ENCODE data around the gene DOHH. TPM values are rescaled to one million over a fixed set of nuclear protein-coding genes. Genes with fewer than 3 reads are reported as not detected.

Gene DOHH
- total RNA-seq, 1 experiment from 2014 or later: 24.9 TPM

DNA sequence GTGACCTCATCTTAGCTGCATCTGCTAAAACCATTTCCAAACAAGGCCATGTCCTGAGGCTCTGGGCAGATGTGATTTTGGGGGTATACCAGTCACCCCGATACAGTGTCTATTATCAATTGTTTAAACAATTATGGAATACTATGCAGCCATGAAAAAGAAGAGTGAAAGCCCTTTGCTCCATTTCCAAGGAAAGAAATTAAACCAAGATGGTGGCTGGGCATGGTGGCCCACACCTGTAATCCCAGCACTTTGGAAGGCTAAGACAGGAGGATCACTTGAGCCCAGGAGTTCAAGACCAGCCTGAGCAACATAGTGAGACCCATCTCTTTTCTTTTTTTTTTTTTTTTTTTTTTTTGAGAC is 39.3 kb upstream of the DOHH start:
- Histone ChIP-seq H3K36me3 (ENCODE audit: control insufficient read depth, insufficient read depth, low read length) (no peaks in the 10 kb centered on the region; the same call in 1 of the 2 replicates), H3K27me3 (ENCODE audit: control insufficient read depth, insufficient read depth, low read length) (no peaks in the 10 kb centered on the region), H3K4me1 (ENCODE audit: control insufficient read depth, insufficient read depth, low read length) (peaks cover 7% of the 10 kb centered on the region; the same call in 1 of the 2 replicates), H3K4me3 (ENCODE audit: low read depth in 2 of 2, low read length in 2 of 2) (no peak overlapping the region), H3K27ac (ENCODE audit: low read length) (no peak overlapping the region), H3K9me3 (ENCODE audit: control insufficient read depth, insufficient read depth, low read depth, low read length) (no peaks in the 10 kb centered on the region)
- BruUV-seq (replicated peaks): TSS peak; percentile 81
- intact Hi-C loops (cut with micrococcal nuclease; ENCODE audit: unreplicated experiment) (no loop called here), in situ Hi-C loops (cut with HindIII; ENCODE audit: low pct_unique_long_range_greater_than_20kb, low sequenced_read_pairs) (no loop called here)
- DNase-seq (ENCODE audit: low read depth, low spot score): no peak
- POLR2A ChIA-PET: no interaction called here
- TF ChIP-seq TCF7L2 (IDR thresholded peaks at IDR 0.05; ENCODE audit: low read depth, low read length) (no peak), POLR2AphosphoS5 (IDR thresholded peaks at IDR 0.05; ENCODE audit: low read depth, low read length) (no peak), SIN3A (IDR thresholded peaks at IDR 0.05; ENCODE audit: borderline replicate concordance, insufficient read depth, low read depth, low read length) (no peak)
- TF ChIP-seq, protein P1, sequence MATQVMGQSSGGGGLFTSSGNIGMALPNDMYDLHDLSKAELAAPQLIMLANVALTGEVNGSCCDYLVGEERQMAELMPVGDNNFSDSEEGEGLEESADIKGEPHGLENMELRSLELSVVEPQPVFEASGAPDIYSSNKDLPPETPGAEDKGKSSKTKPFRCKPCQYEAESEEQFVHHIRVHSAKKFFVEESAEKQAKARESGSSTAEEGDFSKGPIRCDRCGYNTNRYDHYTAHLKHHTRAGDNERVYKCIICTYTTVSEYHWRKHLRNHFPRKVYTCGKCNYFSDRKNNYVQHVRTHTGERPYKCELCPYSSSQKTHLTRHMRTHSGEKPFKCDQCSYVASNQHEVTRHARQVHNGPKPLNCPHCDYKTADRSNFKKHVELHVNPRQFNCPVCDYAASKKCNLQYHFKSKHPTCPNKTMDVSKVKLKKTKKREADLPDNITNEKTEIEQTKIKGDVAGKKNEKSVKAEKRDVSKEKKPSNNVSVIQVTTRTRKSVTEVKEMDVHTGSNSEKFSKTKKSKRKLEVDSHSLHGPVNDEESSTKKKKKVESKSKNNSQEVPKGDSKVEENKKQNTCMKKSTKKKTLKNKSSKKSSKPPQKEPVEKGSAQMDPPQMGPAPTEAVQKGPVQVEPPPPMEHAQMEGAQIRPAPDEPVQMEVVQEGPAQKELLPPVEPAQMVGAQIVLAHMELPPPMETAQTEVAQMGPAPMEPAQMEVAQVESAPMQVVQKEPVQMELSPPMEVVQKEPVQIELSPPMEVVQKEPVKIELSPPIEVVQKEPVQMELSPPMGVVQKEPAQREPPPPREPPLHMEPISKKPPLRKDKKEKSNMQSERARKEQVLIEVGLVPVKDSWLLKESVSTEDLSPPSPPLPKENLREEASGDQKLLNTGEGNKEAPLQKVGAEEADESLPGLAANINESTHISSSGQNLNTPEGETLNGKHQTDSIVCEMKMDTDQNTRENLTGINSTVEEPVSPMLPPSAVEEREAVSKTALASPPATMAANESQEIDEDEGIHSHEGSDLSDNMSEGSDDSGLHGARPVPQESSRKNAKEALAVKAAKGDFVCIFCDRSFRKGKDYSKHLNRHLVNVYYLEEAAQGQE (IDR thresholded peaks at IDR 0.05; ENCODE audit: insufficient read depth in 1 of 2, low read depth in 2 of 2, low read length in 1 of 2): no peak
- TF ChIP-seq, protein P2, sequence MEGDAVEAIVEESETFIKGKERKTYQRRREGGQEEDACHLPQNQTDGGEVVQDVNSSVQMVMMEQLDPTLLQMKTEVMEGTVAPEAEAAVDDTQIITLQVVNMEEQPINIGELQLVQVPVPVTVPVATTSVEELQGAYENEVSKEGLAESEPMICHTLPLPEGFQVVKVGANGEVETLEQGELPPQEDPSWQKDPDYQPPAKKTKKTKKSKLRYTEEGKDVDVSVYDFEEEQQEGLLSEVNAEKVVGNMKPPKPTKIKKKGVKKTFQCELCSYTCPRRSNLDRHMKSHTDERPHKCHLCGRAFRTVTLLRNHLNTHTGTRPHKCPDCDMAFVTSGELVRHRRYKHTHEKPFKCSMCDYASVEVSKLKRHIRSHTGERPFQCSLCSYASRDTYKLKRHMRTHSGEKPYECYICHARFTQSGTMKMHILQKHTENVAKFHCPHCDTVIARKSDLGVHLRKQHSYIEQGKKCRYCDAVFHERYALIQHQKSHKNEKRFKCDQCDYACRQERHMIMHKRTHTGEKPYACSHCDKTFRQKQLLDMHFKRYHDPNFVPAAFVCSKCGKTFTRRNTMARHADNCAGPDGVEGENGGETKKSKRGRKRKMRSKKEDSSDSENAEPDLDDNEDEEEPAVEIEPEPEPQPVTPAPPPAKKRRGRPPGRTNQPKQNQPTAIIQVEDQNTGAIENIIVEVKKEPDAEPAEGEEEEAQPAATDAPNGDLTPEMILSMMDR (IDR thresholded peaks at IDR 0.05): no peak
- CTCF ChIA-PET: no interaction called here
- ATAC-seq: no peak

DNA sequence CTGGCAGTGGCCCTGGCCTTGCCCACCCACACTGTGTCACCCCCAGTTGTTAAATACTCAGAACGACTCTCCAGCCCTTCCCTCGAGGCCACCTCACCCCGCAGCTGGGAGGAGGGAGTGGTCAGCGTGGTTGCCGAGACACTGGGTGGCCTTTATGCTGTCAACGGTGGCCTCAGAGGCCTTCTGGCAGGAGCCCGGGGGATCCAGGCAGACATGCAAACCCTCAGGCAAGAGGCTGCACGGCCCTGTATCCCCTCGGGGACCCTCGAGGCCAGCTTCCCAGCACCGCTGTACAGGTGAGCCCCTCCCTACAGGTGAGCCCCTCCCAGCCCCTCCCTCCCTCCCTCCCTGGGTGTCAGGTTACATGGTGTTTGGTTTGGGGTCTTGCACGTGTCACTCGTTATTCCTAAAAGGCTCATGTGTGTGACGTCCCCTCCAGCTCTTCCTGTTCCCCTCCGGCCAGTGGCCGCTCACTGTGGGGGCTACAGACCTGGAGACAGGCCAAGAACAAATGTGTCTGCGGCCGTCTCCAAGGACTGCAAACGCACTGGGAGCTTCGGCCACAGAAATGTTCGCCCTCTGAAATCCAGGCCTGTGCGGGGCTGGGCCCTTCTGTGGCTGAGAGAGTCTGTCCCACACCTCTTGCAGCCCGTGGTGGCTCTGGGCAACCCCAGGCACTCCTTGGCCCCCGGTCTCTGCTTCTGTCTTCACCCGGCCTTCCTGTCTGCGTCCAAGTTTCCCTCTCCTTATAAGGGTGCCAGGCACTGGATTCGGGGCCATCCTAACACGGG is 38.7 kb upstream of the DOHH start, which contains the start of gene TEKTIP1:
Gene TEKTIP1 (plus strand): TSS at position 210 of the 791 bp plus-strand sequence. CDS start 4 bp downstream, at position 214.
- BruUV-seq (replicated peaks): no TSS peak
- no peak within 1 kb of the TSS for H3K4me3 ChIP-seq (ENCODE audit: low read depth in 2 of 2, low read length in 2 of 2)
- no peaks in the 10 kb centered on the region; the same call in 1 of the 2 replicates for H3K36me3 ChIP-seq (ENCODE audit: control insufficient read depth, insufficient read depth, low read length)
- TF ChIP-seq, protein P2 (IDR thresholded peaks at IDR 0.05): no peak
- TF ChIP-seq POLR2AphosphoS5 (IDR thresholded peaks at IDR 0.05; ENCODE audit: low read depth, low read length) (0 out of 2 replicates have a peak, but pooled peaks have one; percentile 48), TCF7L2 (IDR thresholded peaks at IDR 0.05; ENCODE audit: low read depth, low read length) (no peak), SIN3A (IDR thresholded peaks at IDR 0.05; ENCODE audit: borderline replicate concordance, insufficient read depth, low read depth, low read length) (no peak)
- intact Hi-C loops (cut with micrococcal nuclease; ENCODE audit: unreplicated experiment) (no loop called here), in situ Hi-C loops (cut with HindIII; ENCODE audit: low pct_unique_long_range_greater_than_20kb, low sequenced_read_pairs) (no loop called here)
- DNase-seq (ENCODE audit: low read depth, low spot score) (no peak), ATAC-seq (peak; percentile 61)
- H3K27ac ChIP-seq (ENCODE audit: low read length): peak within 1 kb of the TSS; percentile 23; the same call in 1 of the 2 replicates
- ChIA-PET CTCF (no interaction called here), POLR2A (no interaction called here)
- peaks cover 7% of the 10 kb centered on the region; the same call in 1 of the 2 replicates for H3K4me1 ChIP-seq (ENCODE audit: control insufficient read depth, insufficient read depth, low read length)
- H3K27me3 ChIP-seq (ENCODE audit: control insufficient read depth, insufficient read depth, low read length): no peaks in the 10 kb centered on the region
- H3K9me3 ChIP-seq (ENCODE audit: control insufficient read depth, insufficient read depth, low read depth, low read length): no peaks in the 10 kb centered on the region

Data from Panc1 (cell line).